ENCODE data around the gene ACTR3.

ACTR3 gene

GRCh38 chr2:113967272-113967671 lies 77.4 kb downstream of the ACTR3 start:
- DNase-seq, result no peak

- no peak for DNase-seq
These were observed 82.9 kb downstream of the ACTR3 start for GRCh38 chr2:113972766-113973165.

GRCh38 chr2:113973810-113974209 lies 83.9 kb downstream of the ACTR3 start:
- no peak for DNase-seq

GRCh38 chr2:113974727-113975126 lies 84.8 kb downstream of the ACTR3 start:
- no peak for DNase-seq

- no peak for DNase-seq
These were observed 86.5 kb downstream of the ACTR3 start for GRCh38 chr2:113976277-113976928.

GRCh38 chr2:113977060-113977659 lies 87.3 kb downstream of the ACTR3 start:
- no peak for DNase-seq

GRCh38 chr2:113977660-113978523 lies 88.0 kb downstream of the ACTR3 start:
- DNase-seq, result no peak

- DNase-seq, result no peak
These were observed 88.8 kb downstream of the ACTR3 start for GRCh38 chr2:113978524-113979190.

- DNase-seq, result peak; percentile 43
These were observed 89.6 kb downstream of the ACTR3 start for GRCh38 chr2:113979191-113980128.

GRCh38 chr2:113980946-113981345 lies 91.1 kb downstream of the ACTR3 start:
- no peak for DNase-seq

- DNase-seq, result no peak
These were observed 91.7 kb downstream of the ACTR3 start for GRCh38 chr2:113981404-113982134.

GRCh38 chr2:113985554-113986397 lies 95.9 kb downstream of the ACTR3 start:
- DNase-seq, result no peak

- DNase-seq, result no peak
These were observed 96.9 kb downstream of the ACTR3 start for GRCh38 chr2:113986762-113987290.

- DNase-seq, result no peak
These were observed 102.2 kb downstream of the ACTR3 start for GRCh38 chr2:113992090-113992489.

GRCh38 chr2:113996671-113997594 lies 107.0 kb downstream of the ACTR3 start:
- DNase-seq, result no peak

- DNase-seq, result no peak
These were observed 111.3 kb downstream of the ACTR3 start for GRCh38 chr2:114001152-114001551.

- no peak for DNase-seq
These were observed 112.0 kb downstream of the ACTR3 start for GRCh38 chr2:114001937-114002336.

- DNase-seq, result no peak
These were observed 115.4 kb downstream of the ACTR3 start for GRCh38 chr2:114005110-114005783.
